ENCODE measurements around the gene PDRG1. TPM values are rescaled to one million over a fixed set of nuclear protein-coding genes. Genes with fewer than 3 reads are reported as not detected.

PDRG1 gene
- polyA plus RNA-seq, 3 donors: 19.8 to 22.1 (median 20.4) TPM

DNA sequence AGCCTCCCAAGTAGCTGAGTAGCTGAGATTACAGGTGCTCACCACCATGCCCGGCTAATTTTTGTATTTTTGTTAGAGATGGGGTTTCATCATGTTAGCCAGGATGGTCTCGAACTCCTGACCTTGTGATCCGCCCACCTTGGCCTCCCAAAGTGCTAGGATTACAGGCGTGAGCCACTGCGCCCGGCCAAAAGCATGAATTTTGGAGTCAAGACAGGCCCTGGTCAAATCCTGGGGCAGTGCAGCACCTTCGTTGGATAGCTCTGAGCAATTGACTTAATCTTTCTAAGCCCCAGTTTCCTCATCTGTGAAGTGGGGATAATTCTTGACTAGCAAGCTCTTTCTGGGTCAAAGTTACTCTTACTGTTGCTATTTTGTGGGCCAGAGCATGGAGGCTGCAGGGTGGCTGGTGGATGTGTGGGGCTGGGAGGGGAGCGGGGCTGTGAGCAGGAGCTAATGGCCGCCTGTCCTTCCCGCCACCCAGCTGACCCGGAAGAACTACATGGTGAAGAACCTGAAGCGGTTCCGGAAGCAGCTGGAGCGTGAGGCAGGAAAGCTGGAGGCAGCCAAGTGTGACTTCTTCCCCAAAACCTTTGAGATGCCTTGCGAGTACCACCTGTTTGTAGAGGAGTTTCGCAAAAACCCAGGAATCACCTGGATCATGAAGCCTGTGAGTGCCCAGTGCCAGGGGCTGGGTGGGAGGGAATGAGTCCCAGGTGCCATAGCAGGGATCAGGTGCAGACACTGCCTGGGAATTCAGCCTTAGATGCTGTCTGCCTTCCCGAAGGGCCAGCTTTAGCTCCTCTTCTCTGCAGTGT lies 42.4 kb downstream of the PDRG1 start:
- no peak for DNase-seq (ENCODE audit: low read depth in 3 of 3, low spot score in 2 of 3)

DNA sequence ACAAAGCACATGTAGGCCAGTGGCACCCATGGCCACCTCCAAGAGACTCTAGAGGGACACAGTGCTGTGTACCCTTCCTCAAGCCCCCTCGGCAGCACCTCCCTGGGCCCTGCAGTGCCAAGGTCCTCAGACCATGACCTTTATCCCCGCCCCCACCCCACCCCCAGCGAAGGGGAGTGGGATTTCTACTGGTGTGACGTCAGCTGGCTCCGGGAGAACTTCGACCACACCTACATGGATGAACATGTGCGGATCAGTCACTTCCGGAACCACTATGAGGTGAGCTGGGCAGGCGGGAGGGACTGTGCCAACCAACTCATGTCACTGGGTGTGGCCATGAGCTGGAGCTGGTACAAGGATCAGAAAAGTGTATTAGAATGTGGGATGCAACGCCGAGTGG lies 43.4 kb downstream of the PDRG1 start:
- no peak for DNase-seq (ENCODE audit: low read depth in 3 of 3, low spot score in 2 of 3)

DNA sequence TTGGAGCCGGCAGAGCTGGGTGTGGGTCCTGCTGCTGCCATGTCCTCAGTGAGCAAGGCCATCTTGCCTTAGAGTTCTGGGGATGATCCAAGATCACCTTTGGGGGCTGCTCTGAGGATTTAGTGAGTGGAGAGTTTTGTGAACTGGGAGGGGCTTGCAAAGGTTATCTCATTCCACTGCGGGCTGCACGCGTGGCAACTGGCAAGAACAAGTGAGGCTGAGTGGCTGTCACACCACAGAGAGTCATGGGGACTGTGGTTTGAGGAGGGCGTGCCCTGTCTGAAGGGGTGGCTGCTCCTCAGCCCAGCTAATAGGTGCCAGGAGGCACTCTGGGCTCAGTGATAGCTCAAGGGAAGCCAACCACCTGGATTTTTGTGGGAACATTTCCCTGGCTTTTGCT lies 43.8 kb downstream of the PDRG1 start:
- no peak for DNase-seq (ENCODE audit: low read depth in 3 of 3, low spot score in 2 of 3)

DNA sequence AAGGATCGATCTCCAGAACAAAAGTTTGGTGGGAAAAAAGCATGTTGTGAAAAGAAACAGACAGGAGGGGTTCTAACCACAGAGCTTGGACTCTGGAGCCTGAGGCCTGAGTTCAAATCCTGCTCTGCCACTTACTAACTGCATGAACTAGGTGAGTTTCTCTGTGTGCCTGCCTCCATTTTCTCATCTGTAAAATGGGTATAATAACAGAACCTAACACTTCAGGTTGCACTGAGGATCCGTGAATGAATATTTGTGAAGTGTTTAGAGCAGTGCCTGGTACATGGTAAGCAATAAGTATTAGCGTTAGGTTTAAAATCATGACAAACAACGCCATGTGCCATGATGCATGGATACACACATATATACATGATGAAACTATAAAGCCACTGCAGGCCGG lies 44.8 kb downstream of the PDRG1 start:
- DNase-seq (ENCODE audit: low read depth in 3 of 3, low spot score in 2 of 3): no peak

DNA sequence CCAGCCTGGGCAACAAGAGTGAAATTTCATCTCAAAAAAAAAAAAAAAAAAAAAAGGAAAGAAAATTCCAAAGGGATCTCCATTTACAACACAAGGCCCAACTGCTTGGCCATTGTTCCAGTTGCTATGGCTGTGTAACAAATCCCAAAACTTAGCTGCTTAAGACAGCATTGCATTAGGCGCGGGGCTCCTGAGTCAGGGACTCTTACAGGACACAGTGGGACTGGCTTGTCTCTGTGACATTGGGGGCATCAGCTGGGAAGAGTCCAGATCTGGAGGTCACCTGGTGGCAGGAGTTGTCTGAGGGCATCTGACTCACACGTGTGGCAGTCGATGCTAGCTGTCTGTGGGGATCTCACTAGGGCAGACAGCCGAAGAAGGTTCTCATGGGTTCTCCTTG lies 45.8 kb downstream of the PDRG1 start:
- DNase-seq (ENCODE audit: low read depth in 3 of 3, low spot score in 2 of 3): no peak

DNA sequence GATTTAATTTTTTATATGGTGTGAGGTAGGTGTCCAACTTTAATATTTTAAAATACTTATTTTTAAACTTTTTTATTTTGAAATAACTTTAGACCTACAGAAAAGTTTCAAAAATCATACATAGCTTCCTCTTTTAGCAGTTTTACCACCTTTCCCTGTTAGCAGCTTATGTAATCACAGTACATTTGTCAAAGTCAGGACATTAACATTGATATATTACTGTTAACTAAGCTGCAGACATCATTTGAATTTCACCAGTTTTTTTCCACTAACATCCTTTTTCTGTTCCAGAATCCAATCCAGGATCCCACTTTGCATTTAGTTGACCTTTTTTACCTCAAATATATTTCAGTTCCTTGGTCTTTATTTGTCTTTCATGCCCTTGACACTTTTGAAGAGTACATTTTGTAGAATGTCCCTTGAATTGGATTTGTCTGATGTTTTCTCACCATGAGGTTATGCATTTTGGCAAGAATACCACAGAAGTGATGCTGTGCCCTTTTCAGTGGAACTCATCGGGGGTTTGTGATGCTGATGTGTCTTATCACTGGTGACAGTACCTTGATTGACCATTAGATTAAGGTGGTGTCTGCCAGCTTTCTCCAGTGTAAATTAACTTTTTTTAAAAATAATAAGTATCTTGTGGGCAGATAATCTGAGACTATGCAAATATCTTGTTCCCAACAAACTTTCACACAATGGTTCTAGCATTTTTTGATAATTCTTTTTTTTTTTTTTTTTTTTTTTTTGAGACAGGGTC lies 48.0 kb downstream of the PDRG1 start:
- DNase-seq (ENCODE audit: low read depth in 3 of 3, low spot score in 2 of 3): no peak

DNA sequence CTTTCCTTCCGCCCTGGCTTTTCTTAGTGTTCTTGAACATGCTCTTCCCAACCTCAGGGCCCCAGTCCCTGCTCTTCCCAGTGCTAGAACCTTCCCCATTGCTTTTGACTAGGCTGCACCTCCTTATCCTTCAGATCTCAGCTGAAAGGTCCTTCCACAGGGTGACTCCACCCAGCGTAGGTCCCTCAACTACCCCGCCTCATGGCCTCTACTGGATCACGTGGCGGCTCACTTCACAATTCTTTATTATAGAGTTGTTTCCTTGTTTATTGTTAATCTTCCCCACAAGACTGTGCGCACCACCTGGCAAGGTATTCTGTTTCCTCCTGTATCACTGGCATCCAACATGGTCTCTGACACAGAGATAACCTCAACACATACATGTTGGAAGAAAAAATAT lies 50.2 kb downstream of the PDRG1 start:
- DNase-seq (ENCODE audit: low read depth in 3 of 3, low spot score in 2 of 3): no peak

DNA sequence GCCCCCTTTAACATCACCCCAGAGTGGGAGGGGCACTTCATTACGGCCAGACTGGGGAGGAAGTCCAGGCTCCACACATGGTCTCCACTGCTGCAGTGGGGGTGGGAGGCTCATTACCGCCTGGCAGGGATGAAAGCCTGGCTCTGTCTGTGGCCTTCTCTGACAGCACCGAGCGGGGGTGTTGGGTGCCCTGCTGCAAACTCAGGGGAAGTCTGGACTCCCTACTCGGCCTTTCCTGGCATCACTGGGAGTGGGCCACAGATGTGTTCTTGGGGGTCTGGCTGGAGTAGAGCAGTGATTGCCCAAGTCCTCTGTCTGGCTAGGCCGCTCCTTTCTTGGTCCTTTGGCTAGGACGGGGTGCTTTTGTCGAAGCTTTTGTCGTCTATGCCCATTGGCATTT lies 54.3 kb downstream of the PDRG1 start:
- DNase-seq (ENCODE audit: low read depth in 3 of 3, low spot score in 2 of 3): no peak

DNA sequence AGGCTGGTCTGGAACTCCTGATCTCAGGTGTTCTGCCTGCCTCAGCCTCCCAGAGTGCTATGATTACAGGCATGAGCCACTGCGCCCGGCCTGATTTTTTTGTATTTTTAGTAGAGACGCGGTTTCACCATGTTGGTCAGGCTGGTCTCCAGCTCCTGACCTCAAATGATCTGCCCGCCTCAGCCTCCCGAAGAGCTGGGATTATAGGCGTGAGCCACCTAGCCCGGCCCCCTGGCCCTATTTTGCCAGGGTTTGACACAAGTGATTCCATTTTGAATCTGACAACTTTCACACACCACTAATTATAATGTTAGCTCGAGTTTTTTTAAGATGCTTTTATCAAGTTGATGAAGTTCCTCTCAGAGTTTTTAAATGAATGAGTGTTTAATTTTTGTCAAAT lies 55.8 kb downstream of the PDRG1 start:
- no peak for DNase-seq (ENCODE audit: low read depth in 3 of 3, low spot score in 2 of 3)

DNA sequence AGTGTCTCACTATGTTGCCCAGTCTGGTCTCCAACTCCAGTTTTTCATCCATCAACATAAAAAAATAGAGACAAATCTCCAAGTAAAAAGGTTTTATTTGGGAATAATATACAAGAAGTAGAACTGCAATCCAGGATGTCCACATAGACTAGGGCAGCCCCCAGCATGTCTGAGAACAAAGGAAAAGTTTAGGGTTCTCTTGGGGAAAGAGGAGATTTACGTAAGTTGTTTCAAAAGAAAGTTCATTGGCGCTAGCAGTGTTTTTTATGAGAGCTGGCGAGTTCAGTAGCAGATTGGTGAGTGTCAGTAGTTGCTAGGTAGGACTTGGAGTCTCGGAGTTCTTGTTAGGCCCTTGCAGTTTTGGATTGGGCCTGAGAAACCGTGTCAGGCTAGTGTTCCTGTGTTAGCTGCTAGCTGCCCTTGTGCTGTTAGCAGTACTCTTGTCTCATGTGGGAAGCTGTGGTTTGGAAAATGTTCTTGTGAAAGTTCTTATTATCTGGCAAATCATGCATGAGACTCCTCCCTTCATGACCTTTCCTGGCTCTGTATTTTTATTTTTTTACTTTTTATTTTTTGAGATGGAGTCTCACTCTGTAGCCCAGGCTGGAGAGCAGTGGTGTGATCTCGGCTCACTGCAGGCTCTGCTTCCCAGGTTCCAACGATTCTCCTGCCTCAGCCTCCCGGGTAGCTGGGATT lies 56.7 kb downstream of the PDRG1 start:
- no peak for DNase-seq (ENCODE audit: low read depth in 3 of 3, low spot score in 2 of 3)

Other genes with a start within 250 kb of the PDRG1 start
- 10 to 100 TPM; 71.6 to 82.0 (median 81.4) TPM for gene BCL2L1, start 229.2 kb downstream of the PDRG1 start, polyA plus RNA-seq (ENCODE audit: insufficient read length in 3 of 3)
- gene TPX2, start 212.8 kb downstream of the PDRG1 start, polyA plus RNA-seq (ENCODE audit: insufficient read length in 3 of 3): 10 to 100 TPM; 48.5 to 53.8 (median 51.6) TPM
- under 1 TPM; 0.57 to 0.79 (median 0.62) TPM for gene MYLK2, start 132.7 kb downstream of the PDRG1 start, polyA plus RNA-seq (ENCODE audit: insufficient read length in 3 of 3)
- gene FOXS1, start 106.4 kb downstream of the PDRG1 start, polyA plus RNA-seq (ENCODE audit: insufficient read length in 3 of 3): 1 to 10 TPM; 3.5 to 6.5 (median 5.3) TPM
- gene DUSP15, start 81.5 kb downstream of the PDRG1 start, polyA plus RNA-seq (ENCODE audit: insufficient read length in 3 of 3): 10 to 100 TPM; 15.3 to 18.8 (median 16.4) TPM
- 1 to 10 TPM; 2.7 to 3.3 (median 2.9) TPM for gene TTLL9, start 81.4 kb downstream of the PDRG1 start, polyA plus RNA-seq (ENCODE audit: insufficient read length in 3 of 3)
- gene XKR7, start 16.1 kb upstream of the PDRG1 start, polyA plus RNA-seq (ENCODE audit: insufficient read length in 3 of 3): under 1 TPM; 0.24 to 0.33 (median 0.26) TPM
- gene CCM2L, start 58.4 kb upstream of the PDRG1 start, polyA plus RNA-seq (ENCODE audit: insufficient read length in 3 of 3): 1 to 10 TPM; 6.3 to 6.4 (median 6.3) TPM
- 1 to 10 TPM; 2.2 to 3.3 (median 2.6) TPM for gene HCK, start 100.2 kb upstream of the PDRG1 start, polyA plus RNA-seq (ENCODE audit: insufficient read length in 3 of 3)
- 10 to 100 TPM; 65.3 to 68.8 (median 68.7) TPM for gene TM9SF4, start 157.7 kb upstream of the PDRG1 start, polyA plus RNA-seq (ENCODE audit: insufficient read length in 3 of 3)

All from right renal cortex interstitium (tissue), 3 donors.